HuH-7.5 (cell line): ENCODE results near the gene HPS5.
A peak's percentile ranks its signal among the peaks of the same experiment; 100 is the strongest.
"Not testable (repeated sequence)": the region's sequence is repeated elsewhere in the genome, so short reads cannot be mapped to it uniquely, and the experiment has no call there.

Experiments used
- DNase-seq: peaks from one replicate; pipeline ENCODE4 v3.0.0; 2011; ENCODE audit warnings: low spot score

The HPS5 gene

GRCh38 chr11:18269252-18269651, 52.7 kb downstream of the HPS5 start:
- not testable (repeated sequence) for DNase-seq

DNA sequence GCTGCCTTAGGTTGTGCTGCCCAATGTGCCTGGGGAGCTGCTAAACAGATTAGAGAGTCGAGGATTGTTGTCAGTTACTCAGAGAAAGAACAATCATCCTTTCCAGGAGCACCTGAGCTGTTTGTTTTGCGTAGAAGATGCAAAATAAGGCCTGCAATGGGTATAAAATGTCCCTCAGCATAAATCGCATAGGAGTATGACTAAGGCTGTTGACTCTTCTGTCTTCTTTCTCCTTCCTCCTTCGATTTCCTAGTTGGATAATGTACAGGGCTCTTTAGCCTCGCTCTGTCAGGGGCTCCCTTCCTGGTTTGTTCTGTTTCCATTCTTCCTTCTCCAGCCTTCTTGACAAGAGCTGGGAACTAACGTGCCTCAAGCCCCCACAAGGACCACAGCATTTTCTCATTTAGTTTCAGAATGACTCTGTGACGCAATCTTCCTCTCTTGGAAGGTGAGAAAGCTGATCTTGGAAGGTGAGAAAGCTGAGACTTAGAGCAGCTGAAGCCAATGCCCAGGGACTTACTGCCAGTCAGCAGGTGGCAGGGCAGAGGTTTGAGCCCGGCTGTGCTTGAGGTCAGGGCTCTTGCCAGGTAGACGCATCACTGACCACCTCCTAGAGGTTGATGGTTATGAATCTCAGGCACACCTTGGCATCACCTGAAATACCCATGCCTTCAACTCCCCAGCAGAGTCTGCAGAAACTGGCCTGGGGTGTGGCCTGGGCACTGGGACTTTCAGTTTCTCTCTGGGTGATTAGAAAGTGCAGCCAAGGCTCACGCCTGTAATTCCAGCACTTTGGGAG, 54.4 kb downstream of the HPS5 start:
- not testable (repeated sequence) for DNase-seq

GRCh38 chr11:18265949-18266348, 56.0 kb downstream of the HPS5 start, which contains the start of gene SAA1:
TSS of gene SAA1 (plus strand) at chr11:18266264. CDS start at chr11:18266888, 624 bp downstream.
- DNase-seq: no peak

DNA sequence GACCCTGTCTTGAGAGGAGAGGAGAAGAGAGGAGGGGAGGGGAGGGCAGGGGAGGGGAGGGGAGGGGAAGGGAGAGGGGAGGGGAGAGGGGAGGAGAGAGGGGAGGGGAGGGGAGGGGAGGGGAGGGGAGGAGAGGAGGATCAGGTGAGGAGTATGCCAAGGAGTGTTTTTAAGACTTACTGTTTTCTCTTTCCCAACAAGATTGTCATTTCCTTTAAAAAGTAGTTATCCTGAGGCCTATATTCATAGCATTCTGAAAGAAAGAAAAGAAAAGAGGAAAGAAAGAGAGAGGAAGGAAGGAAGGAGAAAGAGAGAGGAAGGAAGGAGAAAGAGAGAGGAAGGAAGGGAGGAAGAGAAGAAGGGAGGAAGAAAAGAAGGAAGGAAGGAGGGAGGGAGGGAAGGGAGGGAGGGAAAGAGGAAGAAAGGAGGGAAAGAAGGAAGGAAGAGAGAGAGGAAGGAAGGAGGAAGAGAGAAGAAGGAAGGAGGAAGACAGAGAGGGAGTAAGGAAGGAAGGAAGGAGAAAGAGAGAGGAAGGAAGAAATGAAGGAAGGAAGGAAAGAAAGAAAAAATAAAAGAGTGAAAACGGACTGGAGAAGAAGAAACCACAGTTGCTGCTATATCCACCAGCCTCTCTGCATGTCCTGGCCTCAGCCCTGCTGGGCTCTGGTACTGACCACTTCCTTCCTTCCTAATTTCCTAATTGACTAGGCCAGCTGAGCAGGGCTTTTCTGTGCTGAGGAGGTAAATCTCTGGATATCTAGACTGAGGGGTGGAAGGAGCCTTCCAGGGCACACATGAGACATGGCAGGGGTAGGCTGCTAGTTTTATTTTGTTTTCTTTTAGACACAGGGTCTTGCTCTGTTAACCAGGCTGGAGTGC, 57.0 kb downstream of the HPS5 start:
- no peak for DNase-seq

DNA sequence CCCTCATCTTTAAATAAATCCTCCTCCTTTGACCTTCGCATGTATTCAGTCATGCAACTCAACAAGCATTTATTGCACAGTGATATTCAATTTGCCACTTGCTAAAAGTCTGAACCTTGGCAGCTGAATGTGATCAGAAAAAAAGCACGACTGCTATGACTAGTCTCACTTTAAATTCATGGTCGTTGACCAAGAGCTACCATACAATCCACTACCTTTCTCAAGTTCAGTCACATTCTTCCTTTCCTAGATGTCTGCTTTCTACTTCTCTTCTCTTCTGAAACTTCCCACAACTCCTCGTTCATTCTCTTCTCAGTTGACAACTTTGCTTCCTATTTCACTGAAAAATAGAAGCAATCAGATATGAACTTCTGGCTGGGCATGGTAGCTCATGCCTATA, 57.9 kb downstream of the HPS5 start:
- no peak for DNase-seq

GRCh38 chr11:18262681-18263350, 59.1 kb downstream of the HPS5 start:
- DNase-seq: not testable (repeated sequence)

DNA sequence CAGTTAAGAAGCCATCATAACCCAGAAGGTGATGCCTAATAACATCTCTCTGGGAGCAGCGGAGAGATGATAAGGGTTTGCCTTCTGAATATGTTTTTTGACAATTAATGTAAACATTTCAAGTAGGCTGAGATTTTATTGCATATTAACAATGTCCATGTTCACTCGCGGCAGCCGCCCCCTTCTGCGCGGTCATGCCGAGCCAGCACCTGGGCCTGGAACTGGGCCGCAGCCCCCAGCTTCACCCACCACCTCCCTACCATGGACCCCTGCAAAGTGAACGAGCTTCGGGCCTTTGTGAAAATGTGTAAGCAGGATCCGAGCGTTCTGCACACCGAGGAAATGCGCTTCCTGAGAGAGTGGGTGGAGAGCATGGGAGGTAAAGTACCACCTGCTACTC, 60.2 kb downstream of the HPS5 start:
- DNase-seq: no peak

- DNase-seq: peak; percentile 68
These were observed 62.7 kb downstream of the HPS5 start for GRCh38 chr11:18259259-18259658.

- DNase-seq: no peak
These were observed 67.1 kb downstream of the HPS5 start for GRCh38 chr11:18254781-18255361.

DNA sequence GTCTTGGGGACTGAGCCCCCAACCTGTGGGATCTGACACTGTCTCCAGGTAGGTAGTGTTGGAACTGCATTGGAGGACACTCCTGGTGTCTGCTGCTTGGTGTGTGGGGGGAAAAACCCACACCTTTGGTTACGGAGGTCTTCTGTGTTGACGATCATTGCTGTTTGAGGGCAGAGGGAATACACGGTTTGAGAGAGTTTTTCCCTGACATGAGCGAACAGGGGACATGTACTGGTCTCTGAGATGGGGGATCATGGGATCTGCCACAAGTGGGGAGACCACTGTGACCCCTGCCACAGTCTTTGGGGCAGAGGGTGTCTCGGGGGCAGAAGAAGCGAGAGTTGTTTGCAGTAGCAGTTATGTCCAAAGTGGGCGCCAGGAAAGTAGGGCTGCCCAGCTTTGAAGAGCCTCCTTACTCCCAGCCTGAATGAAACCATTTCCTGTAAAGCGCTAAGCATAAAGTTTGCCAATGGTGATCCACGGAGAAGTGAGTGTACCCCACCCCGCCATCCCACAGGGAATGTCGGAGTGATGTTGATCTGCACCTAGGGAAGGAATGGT, 68.1 kb downstream of the HPS5 start:
- DNase-seq: no peak

GRCh38 chr11:18253233-18253632, 68.7 kb downstream of the HPS5 start:
- DNase-seq: no peak

DNA sequence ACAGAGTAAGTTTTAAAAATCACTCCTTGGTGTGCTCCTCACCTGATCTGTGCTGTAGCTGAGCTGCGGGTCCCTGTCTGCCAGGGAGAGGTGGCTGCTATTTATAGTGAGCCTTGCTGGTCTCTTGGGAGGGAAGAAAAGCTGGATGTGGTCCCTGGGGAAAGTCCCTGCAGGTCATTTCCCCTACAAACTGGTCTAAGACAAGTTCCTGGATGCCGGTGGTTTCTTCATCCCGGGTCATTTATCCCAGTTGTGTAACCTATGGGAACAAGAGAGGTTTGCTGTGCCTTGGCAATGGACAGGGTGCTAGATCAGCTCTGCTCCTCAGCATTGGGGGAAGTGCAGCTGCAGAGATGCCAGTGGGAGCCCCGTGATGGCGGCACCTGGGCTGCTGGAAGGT, 73.4 kb downstream of the HPS5 start, which contains the start of gene SAA2:
Gene SAA2, minus strand, starts transcription at position 108 of the 400 bp plus-strand sequence. CDS start 657 bp downstream, outside the sequence.
- DNase-seq: no peak

DNA sequence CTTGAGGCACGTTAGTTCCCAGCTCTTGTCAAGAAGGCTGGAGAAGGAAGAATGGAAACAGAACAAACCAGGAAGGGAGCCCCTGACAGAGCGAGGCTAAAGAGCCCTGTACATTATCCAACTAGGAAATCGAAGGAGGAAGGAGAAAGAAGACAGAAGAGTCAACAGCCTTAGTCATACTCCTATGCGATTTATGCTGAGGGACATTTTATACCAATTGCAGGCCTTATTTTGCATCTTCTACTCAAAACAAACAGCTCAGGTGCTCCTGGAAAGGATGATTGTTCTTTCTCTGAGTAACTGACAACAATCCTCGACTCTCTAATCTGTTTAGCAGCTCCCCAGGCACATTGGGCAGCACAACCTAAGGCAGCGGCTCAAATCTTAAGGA, 74.8 kb downstream of the HPS5 start:
- DNase-seq: not testable (repeated sequence)

GRCh38 chr11:18246379-18247190, 75.4 kb downstream of the HPS5 start:
- not testable (repeated sequence) for DNase-seq

- DNase-seq: no peak
These were observed 76.5 kb downstream of the HPS5 start for GRCh38 chr11:18245396-18245795.

GRCh38 chr11:18243783-18244362, 78.1 kb downstream of the HPS5 start:
- no peak for DNase-seq

DNA sequence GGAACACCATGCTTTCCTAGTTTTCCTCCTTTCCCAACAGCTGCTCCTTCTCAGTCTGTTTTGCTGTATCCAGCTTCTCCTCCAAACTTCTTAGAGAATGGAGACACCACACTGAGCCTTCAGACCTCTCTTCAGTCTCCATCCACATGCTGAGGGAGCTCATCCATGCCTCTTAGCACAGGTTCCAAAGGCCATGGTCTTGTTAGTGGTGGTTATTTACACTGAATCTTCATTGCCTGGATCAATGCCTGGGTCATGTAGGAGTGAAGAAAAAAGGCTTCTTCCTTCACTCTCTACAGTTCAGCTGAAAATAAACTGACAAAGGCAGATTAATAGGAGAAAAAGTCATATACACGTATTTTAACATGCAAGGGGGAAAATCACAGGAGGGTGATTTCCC, 82.3 kb downstream of the HPS5 start:
- no peak for DNase-seq

DNA sequence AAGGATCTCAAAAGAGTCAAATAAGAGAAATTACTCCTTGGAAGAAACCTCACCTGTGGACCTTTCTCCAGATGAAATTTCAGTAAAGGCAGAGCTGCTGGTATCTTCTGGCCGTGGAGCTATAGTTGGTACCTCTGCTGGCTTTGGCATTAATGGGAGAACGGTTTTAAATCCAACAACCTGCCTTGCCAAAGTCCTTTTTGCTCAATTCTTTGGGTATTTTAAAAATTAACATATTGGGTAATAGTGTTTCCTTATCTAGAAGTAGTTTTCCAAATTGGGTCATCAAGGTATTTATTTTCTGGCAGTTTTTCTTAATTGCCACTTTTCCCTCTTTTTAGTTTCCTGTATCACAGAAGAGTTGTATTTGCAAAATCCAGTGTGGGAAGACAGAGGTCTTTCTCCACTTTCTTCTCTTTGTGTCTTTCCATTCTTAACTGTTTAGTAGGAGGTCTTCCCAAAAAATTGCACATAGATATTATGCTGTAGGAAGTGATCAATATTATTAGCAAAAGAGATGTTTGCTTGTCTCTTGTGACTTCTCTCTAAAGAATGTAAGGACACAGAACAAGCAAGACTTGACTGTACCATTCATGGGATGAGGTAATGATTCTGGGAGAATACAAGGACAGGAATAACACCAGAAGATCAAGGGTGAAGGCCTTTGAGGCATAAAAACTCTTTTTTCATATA, 85.1 kb downstream of the HPS5 start, which contains the start of gene SAA4:
Gene SAA4, minus strand, starts transcription at position 139 of the 693 bp plus-strand sequence. CDS start 876 bp downstream, outside the sequence.
- DNase-seq: no peak
